ENCODE results near the gene ELF1. TPM values are rescaled to one million over a fixed set of nuclear protein-coding genes. Genes with fewer than 3 reads are reported as not detected.

ELF1 gene
- total and polyA plus RNA-seq, 2 experiments from 2014 or later = 7.0 to 12.7 TPM

- peaks cover 27% of the 10 kb centered on the region for H3K4me1 Mint-ChIP-seq
- H3K9me2 ChIP-seq (ENCODE audit: insufficient read depth) = no peaks in the 10 kb centered on the region
These were observed 6.6 kb downstream of the ELF1 start for GRCh38 chr13:41012536-41012935.

More at GRCh38 chr13:41012536-41012935, 6.6 kb downstream of the ELF1 start:
- Histone ChIP-seq H3K27ac (ENCODE audit: low read depth) (no peak overlapping the region), H2AFZ (no peak overlapping the region), H3K4me1 (ENCODE audit: insufficient read depth) (peaks cover 28% of the 10 kb centered on the region), H3K4me2 (no peak overlapping the region), H4K20me1 (replicated peaks; ENCODE audit: insufficient read depth) (no peaks in the 10 kb centered on the region), H3K79me2 (replicated peaks; ENCODE audit: insufficient read depth) (0 out of 2 replicates have a peak, but pooled peaks cover 3% of the 10 kb centered on the region), H3K27me3 (ENCODE audit: insufficient read depth) (no peaks in the 10 kb centered on the region), H3K4me3 (no peak overlapping the region), H3F3A (replicated peaks; ENCODE audit: low read depth) (no peaks in the 10 kb centered on the region), H3K36me3 (ENCODE audit: insufficient read depth) (no peaks in the 10 kb centered on the region)
- H3K27ac Mint-ChIP-seq = no peak overlapping the region
- TF ChIP-seq EZH2phosphoT487 (IDR thresholded peaks at IDR 0.05; ENCODE audit: unreplicated experiment) (no peak), ZNF114 (CRISPR knock-in tag; IDR thresholded peaks at IDR 0.05) (no peak), STAT1 (IDR thresholded peaks at IDR 0.05; ENCODE audit: unreplicated experiment) (no peak), REST (IDR thresholded peaks at IDR 0.05; ENCODE audit: unreplicated experiment) (no peak), JUNB (IDR thresholded peaks at IDR 0.05; ENCODE audit: unreplicated experiment) (no peak), NANOG (IDR thresholded peaks at IDR 0.05; ENCODE audit: borderline replicate concordance) (no peak), CTCF (conservative IDR thresholded peaks at IDR 0.05; ENCODE audit: low read depth in 2 of 2) (no peak), EZH2 (IDR thresholded peaks at IDR 0.05; ENCODE audit: low read depth, unreplicated experiment) (no peak), ZNF331 (CRISPR knock-in tag; IDR thresholded peaks at IDR 0.05; ENCODE audit: low read depth) (no peak), CREB1 (CRISPR knock-in tag; IDR thresholded peaks at IDR 0.05; ENCODE audit: low read depth) (no peak), POLR2AphosphoS5 (IDR thresholded peaks at IDR 0.05; ENCODE audit: low read depth) (no peak)
- TF ChIP-seq, protein P1, sequence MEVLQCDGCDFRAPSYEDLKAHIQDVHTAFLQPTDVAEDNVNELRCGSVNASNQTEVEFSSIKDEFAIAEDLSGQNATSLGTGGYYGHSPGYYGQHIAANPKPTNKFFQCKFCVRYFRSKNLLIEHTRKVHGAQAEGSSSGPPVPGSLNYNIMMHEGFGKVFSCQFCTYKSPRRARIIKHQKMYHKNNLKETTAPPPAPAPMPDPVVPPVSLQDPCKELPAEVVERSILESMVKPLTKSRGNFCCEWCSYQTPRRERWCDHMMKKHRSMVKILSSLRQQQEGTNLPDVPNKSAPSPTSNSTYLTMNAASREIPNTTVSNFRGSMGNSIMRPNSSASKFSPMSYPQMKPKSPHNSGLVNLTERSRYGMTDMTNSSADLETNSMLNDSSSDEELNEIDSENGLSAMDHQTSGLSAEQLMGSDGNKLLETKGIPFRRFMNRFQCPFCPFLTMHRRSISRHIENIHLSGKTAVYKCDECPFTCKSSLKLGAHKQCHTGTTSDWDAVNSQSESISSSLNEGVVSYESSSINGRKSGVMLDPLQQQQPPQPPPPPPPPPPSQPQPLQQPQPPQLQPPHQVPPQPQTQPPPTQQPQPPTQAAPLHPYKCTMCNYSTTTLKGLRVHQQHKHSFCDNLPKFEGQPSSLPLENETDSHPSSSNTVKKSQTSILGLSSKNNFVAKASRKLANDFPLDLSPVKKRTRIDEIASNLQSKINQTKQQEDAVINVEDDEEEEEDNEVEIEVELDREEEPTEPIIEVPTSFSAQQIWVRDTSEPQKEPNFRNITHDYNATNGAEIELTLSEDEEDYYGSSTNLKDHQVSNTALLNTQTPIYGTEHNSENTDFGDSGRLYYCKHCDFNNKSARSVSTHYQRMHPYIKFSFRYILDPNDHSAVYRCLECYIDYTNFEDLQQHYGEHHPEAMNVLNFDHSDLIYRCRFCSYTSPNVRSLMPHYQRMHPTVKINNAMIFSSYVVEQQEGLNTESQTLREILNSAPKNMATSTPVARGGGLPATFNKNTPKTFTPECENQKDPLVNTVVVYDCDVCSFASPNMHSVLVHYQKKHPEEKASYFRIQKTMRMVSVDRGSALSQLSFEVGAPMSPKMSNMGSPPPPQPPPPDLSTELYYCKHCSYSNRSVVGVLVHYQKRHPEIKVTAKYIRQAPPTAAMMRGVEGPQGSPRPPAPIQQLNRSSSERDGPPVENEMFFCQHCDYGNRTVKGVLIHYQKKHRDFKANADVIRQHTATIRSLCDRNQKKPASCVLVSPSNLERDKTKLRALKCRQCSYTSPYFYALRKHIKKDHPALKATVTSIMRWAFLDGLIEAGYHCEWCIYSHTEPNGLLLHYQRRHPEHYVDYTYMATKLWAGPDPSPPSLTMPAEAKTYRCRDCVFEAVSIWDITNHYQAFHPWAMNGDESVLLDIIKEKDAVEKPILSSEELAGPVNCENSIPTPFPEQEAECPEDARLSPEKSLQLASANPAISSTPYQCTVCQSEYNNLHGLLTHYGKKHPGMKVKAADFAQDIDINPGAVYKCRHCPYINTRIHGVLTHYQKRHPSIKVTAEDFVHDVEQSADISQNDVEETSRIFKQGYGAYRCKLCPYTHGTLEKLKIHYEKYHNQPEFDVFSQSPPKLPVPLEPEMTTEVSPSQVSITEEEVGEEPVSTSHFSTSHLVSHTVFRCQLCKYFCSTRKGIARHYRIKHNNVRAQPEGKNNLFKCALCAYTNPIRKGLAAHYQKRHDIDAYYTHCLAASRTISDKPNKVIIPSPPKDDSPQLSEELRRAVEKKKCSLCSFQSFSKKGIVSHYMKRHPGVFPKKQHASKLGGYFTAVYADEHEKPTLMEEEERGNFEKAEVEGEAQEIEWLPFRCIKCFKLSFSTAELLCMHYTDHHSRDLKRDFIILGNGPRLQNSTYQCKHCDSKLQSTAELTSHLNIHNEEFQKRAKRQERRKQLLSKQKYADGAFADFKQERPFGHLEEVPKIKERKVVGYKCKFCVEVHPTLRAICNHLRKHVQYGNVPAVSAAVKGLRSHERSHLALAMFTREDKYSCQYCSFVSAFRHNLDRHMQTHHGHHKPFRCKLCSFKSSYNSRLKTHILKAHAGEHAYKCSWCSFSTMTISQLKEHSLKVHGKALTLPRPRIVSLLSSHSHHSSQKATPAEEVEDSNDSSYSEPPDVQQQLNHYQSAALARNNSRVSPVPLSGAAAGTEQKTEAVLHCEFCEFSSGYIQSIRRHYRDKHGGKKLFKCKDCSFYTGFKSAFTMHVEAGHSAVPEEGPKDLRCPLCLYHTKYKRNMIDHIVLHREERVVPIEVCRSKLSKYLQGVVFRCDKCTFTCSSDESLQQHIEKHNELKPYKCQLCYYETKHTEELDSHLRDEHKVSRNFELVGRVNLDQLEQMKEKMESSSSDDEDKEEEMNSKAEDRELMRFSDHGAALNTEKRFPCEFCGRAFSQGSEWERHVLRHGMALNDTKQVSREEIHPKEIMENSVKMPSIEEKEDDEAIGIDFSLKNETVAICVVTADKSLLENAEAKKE (CRISPR knock-in tag; IDR thresholded peaks at IDR 0.05) = no peak
- TF ChIP-seq, protein P2, sequence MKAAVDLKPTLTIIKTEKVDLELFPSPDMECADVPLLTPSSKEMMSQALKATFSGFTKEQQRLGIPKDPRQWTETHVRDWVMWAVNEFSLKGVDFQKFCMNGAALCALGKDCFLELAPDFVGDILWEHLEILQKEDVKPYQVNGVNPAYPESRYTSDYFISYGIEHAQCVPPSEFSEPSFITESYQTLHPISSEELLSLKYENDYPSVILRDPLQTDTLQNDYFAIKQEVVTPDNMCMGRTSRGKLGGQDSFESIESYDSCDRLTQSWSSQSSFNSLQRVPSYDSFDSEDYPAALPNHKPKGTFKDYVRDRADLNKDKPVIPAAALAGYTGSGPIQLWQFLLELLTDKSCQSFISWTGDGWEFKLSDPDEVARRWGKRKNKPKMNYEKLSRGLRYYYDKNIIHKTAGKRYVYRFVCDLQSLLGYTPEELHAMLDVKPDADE (IDR thresholded peaks at IDR 0.05) = no peak
- H3K27me3 Mint-ChIP-seq (ENCODE audit: insufficient read depth, low read depth, poor library complexity) = peaks cover 2% of the 10 kb centered on the region
- no peaks in the 10 kb centered on the region for H3K36me3 Mint-ChIP-seq (ENCODE audit: low read depth)
- ATAC-seq (no peak), DNase-seq (ENCODE audit: low spot score) (no peak)
- H3K9me3 Mint-ChIP-seq = no peaks in the 10 kb centered on the region
- no peak overlapping the region for H3K4me3 Mint-ChIP-seq
